ENCODE results near the gene REXO1. TPM values are rescaled to one million over a fixed set of nuclear protein-coding genes. Genes with fewer than 3 reads are reported as not detected.

REXO1 gene
- total and polyA plus RNA-seq, 2 of the 13 experiments (the other 11 are each of a cell fraction or from before 2014, with no cell fraction given): 5.0 to 11.2 TPM

GRCh38 chr19:1808395-1808731 lies 39.9 kb downstream of the REXO1 start:
- TF ChIP-seq ZKSCAN8 (CRISPR knock-in tag; IDR thresholded peaks at IDR 0.05; ENCODE audit: borderline replicate concordance) (0 out of 2 replicates have a peak, but pooled peaks have one; percentile 76), ZNF788 (CRISPR knock-in tag; IDR thresholded peaks at IDR 0.05; ENCODE audit: borderline replicate concordance) (no peak)
- Histone ChIP-seq H3K27me3 (ENCODE audit: control insufficient read depth in 1 of 2, insufficient read depth in 2 of 2, low read length in 2 of 2) (no peaks in the 10 kb centered on the region; a peak in 1 of 5 replicates), H3K9me3 (ENCODE audit: low read length) (no peaks in the 10 kb centered on the region), H3K36me3 (replicated peaks in 1 of 2; ENCODE audit: control insufficient read depth in 1 of 2, insufficient read depth in 2 of 2, low read length in 2 of 2) (no peaks in the 10 kb centered on the region), H2AFZ (ENCODE audit: low read length) (no peak overlapping the region), H3K79me2 (ENCODE audit: insufficient read depth, low read length) (no peaks in the 10 kb centered on the region), H3K4me1 (ENCODE audit: insufficient read depth, low read length) (peaks cover 10% of the 10 kb centered on the region), H4K20me1 (ENCODE audit: insufficient read depth, low read length) (no peaks in the 10 kb centered on the region), H3K27ac (ENCODE audit: extremely low read length, insufficient read depth, low read length) (no peak overlapping the region), H3K4me2 (ENCODE audit: low read depth, low read length) (no peak overlapping the region), H3K4me3 (replicated peaks in 1 of 3; ENCODE audit: insufficient read depth in 1 of 3, low read depth in 2 of 3, low read length in 3 of 3) (no peak overlapping the region), H3K9ac (ENCODE audit: insufficient read depth, low read depth, low read length) (no peak overlapping the region)
- intact Hi-C loops (cut with micrococcal nuclease; ENCODE audit: unreplicated experiment) (no loop called here), in situ Hi-C loops (cut with HindIII; ENCODE audit: extremely low pct_ligation_motif_present, low pct_unique_long_range_greater_than_20kb) (no loop called here)
- DNase-seq (ENCODE audit: low spot score) (no peak), ATAC-seq (no peak), FAIRE-seq (no peak)
- POLR2A ChIA-PET: no interaction called here
- no CpG with 5 or more reads among the region's 2 CpGs for WGBS (ENCODE audit: low lambda C conversion rate)
- CTCF ChIA-PET (ENCODE audit: low intra/inter-chr PET ratio, low total read pairs): no interaction called here
- no TSS peak for BruUV-seq (replicated peaks)

- in situ Hi-C loops (cut with HindIII; ENCODE audit: extremely low pct_ligation_motif_present, low pct_unique_long_range_greater_than_20kb): no loop called here
Measured at GRCh38 chr19:1807695-1808394, 40.4 kb downstream of the REXO1 start.

More at GRCh38 chr19:1807695-1808394, 40.4 kb downstream of the REXO1 start:
- Histone ChIP-seq H3K79me2 (ENCODE audit: insufficient read depth, low read length) (no peaks in the 10 kb centered on the region), H3K4me2 (ENCODE audit: low read depth, low read length) (no peak overlapping the region), H3K36me3 (replicated peaks in 1 of 2; ENCODE audit: control insufficient read depth in 1 of 2, insufficient read depth in 2 of 2, low read length in 2 of 2) (no peaks in the 10 kb centered on the region), H3K27me3 (ENCODE audit: control insufficient read depth in 1 of 2, insufficient read depth in 2 of 2, low read length in 2 of 2) (no peaks in the 10 kb centered on the region; a peak in 1 of 5 replicates), H2AFZ (ENCODE audit: low read length) (no peak overlapping the region), H4K20me1 (ENCODE audit: insufficient read depth, low read length) (no peaks in the 10 kb centered on the region), H3K9ac (ENCODE audit: insufficient read depth, low read depth, low read length) (no peak overlapping the region), H3K4me3 (replicated peaks in 1 of 3; ENCODE audit: insufficient read depth in 1 of 3, low read depth in 2 of 3, low read length in 3 of 3) (no peak overlapping the region), H3K27ac (ENCODE audit: extremely low read length, insufficient read depth, low read length) (no peak overlapping the region), H3K9me3 (ENCODE audit: low read length) (no peaks in the 10 kb centered on the region), H3K4me1 (ENCODE audit: insufficient read depth, low read length) (peaks cover 6% of the 10 kb centered on the region; the same call in 1 of the 2 replicates)
- DNase-seq (ENCODE audit: low spot score) (no peak), ATAC-seq (no peak), FAIRE-seq (no peak)
- ChIA-PET CTCF (ENCODE audit: low intra/inter-chr PET ratio, low total read pairs) (no interaction called here), POLR2A (no interaction called here)
- intact Hi-C loops (cut with micrococcal nuclease; ENCODE audit: unreplicated experiment): no loop called here
- BruUV-seq (replicated peaks): no TSS peak
- no peak for TF ChIP-seq ARNTL (CRISPR knock-in tag; IDR thresholded peaks at IDR 0.05)
- TF ChIP-seq SOX13 (IDR thresholded peaks at IDR 0.05): no peak
- TF ChIP-seq SOX13 (CRISPR knock-in tag; conservative IDR thresholded peaks at IDR 0.05 in 1 of 2, IDR thresholded peaks at IDR 0.05 in 1 of 2): no peak
- no peak for TF ChIP-seq CBX5 (CRISPR knock-in tag; IDR thresholded peaks at IDR 0.05; ENCODE audit: borderline replicate concordance)
- TF ChIP-seq ELK4 (CRISPR knock-in tag; IDR thresholded peaks at IDR 0.05; ENCODE audit: borderline replicate concordance): no peak
- no peak for TF ChIP-seq AHDC1 (CRISPR knock-in tag; IDR thresholded peaks at IDR 0.05; ENCODE audit: borderline replicate concordance)
- TF ChIP-seq AGO2 (optimal IDR thresholded peaks at IDR 0.05; ENCODE audit: low read depth, low read length): no peak
- no peak for TF ChIP-seq SMAD9 (CRISPR knock-in tag; IDR thresholded peaks at IDR 0.05)
- WGBS (ENCODE audit: low lambda C conversion rate): 91% methylated on average over 17 of the region's 30 CpGs

Data from HepG2 (cell line).